Stimulated activated CD8-positive, alpha-beta memory T cell treated with anti-CD3 and anti-CD28 coated beads, Interleukin-7, amount 100 ng/mL, for 24 hours (primary cell): ENCODE measurements around the gene LHPP.

Source experiments
- DNase-seq: peaks from one replicate; pipeline ENCODE4 v3.0.0-alpha.2; 2020; ENCODE audit warnings: low read depth

The LHPP gene

GRCh38 chr10:124644771-124645415 is 183.3 kb downstream of the LHPP start:
- DNase-seq: no peak

DNA sequence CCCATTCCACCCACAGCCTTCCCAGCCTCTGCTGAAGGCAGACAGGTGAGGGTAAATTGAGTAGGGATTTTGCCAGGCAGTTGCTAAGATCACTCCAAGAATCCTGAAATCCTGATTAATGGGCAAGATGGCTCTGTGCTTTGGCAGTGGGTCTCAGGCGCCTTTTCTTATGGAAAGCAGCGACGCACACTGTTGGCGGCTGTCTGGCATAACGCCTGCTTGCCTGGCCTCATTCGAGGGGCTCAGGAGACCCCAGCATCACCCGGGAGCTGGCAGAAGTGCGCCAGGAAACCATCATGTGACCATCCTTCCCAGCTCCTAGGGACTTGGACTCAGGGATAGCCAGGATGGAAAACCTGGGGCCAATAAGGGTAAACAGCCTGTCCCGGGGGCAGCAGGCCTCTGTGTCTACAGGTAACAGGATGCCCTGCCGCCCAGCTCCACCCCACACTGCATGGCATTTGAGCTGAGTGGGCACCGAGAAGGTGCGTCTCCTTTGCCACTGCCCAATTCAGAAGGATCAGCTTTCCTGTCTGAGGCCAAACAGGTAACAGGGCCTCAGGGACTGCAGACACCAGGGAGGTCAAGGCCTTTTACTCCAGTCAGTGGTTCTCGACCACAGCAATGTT is 184.0 kb downstream of the LHPP start:
- no peak for DNase-seq

DNA sequence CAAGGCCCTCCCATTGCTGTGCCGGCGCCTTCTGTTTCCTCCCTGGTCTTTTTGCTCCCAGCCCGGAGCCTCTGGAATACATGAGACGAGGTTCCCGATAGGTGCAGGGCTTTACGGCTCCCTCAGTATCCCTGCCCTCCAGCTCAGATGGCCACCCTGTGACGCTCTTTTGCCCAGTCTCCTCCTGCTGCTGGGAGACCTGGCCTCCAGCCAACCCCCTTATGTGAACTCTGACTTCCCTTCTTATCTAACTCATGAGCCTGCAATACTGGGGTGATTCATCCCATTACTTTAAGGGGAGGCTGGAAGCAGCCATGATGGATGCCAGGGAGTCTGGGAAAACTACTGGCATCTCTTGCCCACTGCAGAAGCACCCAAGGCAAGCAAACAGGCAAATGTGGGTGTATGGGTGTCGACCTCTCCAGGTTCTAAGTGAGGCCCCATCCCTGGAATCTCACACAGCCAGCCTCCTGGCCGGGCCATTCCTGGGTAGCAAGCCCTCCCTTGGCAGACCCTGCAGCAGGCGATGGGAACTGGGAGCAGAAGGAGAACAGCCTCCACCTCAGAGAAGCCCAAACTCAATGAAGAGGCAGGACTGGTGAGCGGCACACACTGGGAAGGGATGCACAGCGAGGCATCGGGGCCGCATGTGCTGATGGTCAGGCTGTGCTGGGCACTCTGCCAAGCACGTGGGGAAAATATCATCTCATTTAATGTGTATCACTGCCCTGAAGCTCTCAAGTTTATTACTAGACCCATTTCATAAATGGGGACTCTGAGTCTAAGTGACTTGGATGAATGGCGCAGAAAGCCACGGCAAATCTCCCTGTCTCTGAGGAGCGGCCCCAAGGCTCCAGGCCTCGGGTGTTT is 185.1 kb downstream of the LHPP start:
- DNase-seq: no peak

- DNase-seq: no peak
These were observed 186.0 kb downstream of the LHPP start for GRCh38 chr10:124647421-124648130.

DNA sequence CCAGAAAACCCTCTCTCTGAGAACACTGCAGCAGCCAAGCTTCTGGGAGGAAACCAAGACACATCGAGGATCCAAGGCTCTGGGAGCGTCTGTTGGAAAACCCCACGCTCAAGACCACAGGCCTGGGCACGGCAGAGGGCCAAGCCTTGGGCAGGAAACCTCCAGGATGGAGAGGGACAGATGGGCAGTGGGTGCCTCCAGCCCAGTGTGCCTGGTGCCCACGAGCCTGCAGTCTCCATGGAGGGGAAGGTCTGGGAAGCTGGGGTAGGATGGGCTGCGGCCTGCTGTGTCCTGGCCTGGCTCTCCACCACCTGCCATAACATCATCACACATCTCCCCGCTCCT is 186.5 kb downstream of the LHPP start:
- no peak for DNase-seq

- DNase-seq: no peak
These were observed 187.1 kb downstream of the LHPP start for GRCh38 chr10:124648738-124649137.

- DNase-seq: no peak
These were observed 187.6 kb downstream of the LHPP start for GRCh38 chr10:124649214-124649613.

GRCh38 chr10:124650263-124650662 is 188.6 kb downstream of the LHPP start:
- DNase-seq: no peak

- no peak for DNase-seq
These were observed 189.3 kb downstream of the LHPP start for GRCh38 chr10:124650820-124651401.

- DNase-seq: no peak
These were observed 189.8 kb downstream of the LHPP start for GRCh38 chr10:124651402-124651891.

- no peak for DNase-seq
These were observed 190.6 kb downstream of the LHPP start for GRCh38 chr10:124652200-124652599.

DNA sequence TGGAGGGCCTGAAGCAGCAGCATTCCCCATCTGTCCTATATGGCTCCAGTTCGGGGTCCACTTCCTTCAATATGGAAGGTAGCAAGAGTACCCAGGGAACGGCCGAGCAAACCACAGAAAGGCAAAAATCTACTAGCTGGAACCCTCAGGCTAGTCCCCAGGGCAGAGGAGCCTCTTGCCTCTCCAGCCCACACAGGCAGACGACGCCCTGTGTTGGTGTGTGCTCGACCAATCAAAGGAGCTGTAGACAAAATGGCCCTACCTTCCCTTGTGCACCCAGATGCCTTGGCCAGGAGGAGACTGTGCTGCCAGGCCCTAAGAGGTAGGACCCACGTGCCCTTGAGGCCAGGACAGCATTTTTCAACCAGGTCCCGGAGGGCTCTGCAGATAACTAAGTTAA is 191.1 kb downstream of the LHPP start:
- DNase-seq: no peak

GRCh38 chr10:124653311-124653710 is 191.7 kb downstream of the LHPP start:
- DNase-seq: no peak

GRCh38 chr10:124653811-124654651 is 192.4 kb downstream of the LHPP start:
- no peak for DNase-seq

DNA sequence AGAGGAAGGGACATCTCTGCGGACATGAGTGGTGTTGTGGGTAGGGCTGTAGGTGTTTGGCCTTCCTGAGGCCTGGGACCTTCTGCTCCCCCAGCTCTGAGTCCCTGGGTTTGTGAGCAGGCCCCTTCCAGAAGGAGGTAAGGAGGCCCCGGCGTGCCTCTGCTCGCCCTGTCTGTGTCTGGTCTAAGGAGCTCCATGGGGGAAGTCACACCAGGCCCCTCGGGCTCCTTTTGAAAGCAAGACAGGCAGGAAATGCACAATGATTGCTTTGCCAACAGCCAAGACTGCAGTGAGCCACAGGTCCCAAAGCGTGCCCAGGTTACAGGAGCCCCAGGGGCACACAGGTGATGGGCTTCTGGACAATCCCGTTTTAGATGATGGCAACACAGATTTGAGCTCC is 193.1 kb downstream of the LHPP start:
- DNase-seq: no peak

DNA sequence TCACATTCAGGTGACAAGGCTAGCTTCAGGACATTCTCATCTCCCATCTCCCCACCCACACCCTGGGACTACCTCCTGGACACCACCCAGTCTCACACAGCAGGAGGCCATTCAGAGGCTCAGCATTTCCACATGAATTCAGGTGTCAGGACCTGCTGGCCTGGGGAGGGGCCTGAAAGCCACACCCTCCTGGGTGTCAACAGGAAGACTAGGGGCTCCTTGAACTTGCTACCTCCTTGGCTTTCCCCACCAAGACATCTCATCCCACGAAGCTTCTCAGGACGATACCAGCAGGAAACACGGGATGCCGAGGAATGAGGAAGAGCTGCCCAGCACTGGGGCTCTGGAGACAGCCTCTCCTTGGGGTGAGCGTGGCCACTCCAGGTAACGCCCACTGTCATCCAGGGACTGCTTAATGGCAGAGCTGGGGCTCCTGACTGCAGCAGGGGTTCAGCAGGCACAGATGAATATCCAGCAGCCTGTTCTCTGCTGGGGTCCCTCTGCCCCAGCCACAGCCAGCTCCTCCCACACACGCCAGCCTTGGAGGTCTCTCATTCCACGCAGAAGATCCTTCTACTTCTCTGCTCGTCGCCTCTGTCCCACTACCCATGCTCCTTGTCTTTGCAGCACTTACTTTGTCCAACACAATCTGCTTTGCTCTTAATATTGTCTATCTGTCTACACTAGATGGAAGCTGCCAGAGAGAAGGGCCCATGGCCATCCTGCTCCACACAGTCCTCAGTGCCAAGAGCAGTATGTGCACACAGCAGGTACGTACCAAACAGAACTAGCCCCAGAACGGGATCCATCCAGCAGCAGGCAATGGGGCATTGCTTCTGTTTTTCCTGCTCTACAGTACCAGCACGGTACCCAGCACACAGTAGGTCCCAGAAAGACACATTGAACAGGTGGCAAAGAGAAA is 193.8 kb downstream of the LHPP start:
- no peak for DNase-seq

GRCh38 chr10:124656113-124656490 is 194.5 kb downstream of the LHPP start:
- no peak for DNase-seq

DNA sequence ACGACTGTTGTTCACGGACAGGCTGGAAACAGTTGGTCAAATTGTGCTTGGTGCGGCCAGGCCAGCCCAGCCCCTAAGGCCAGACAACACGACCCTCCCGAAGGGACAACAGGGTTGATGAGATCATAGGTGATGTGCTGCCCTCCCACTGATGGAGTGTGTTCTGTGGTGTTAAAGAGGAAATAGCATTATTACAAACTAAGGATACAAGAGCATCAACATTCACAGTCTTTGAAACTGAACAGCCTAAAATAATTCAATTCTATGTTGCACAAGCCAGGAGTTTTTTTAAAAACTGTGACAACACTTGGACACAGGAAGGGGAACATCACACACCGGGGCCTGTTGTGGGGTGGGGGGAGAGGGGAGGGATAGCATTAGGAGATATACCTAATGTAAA is 194.9 kb downstream of the LHPP start:
- no peak for DNase-seq

- DNase-seq: no peak
These were observed 196.2 kb downstream of the LHPP start for GRCh38 chr10:124657806-124658205.
